HepG2 (cell line): ENCODE data around the gene RPS6KL1. TPM values are rescaled to one million over a fixed set of nuclear protein-coding genes. Genes with fewer than 3 reads are reported as not detected.

Source experiments
- ATAC-seq: fragments of 200-7000 bp; cut with Tn5 transposase; 3 replicates; pipeline ENCODE4 v1.9.1; 2020; ENCODE audit warnings: mild to moderate bottlenecking, moderate library complexity
- BruUV-seq: library from RNA; stranded (reverse); fragments of 400-500 nt; replicated peaks from 2 replicates; lab custom pipeline; 2021; lab: Mats Ljungman, UMichigan
- CTCF ChIA-PET: fragments of 300-600 bp; formaldehyde crosslinking; extraction: SDS; loops from one replicate; lab custom pipeline; 2021; ENCODE audit warnings: low total read pairs, inconsistent platforms, low intra/inter-chr PET ratio; lab: Yijun Ruan, JAX
- POLR2A ChIA-PET: fragments of 350-600 bp; sonication (Branson Sonifier 250); formaldehyde crosslinking; loops from one replicate; lab custom pipeline; 2020; ENCODE audit warnings: antibody characterized with exemption, inconsistent platforms; lab: Yijun Ruan, JAX
- DNase-seq: peaks from one replicate; pipeline ENCODE4 v3.0.0-alpha.2; 2015; ENCODE audit warnings: low spot score
- FAIRE-seq: peaks from 3 replicates; lab custom pipeline; 2011; peaks lifted over from hg19 to GRCh38; lab: Jason Lieb, UNC
- H2AFZ ChIP-seq: one replicate; pipeline ENCODE4 v1.6.1; 2011; ENCODE audit warnings: low read length, inconsistent platforms
- H3K27ac ChIP-seq: fragments of 300-600 bp; 3 replicates; pipeline ENCODE4 v1.8.0; 2011; ENCODE audit warnings: mixed run types, mild to moderate bottlenecking, mixed read lengths, low read length, inconsistent platforms; ENCODE audit not compliant: insufficient read depth; ENCODE audit errors: extremely low read length
- H3K27me3 ChIP-seq, 2 experiments: fragments of 200-600 bp in 1 of 2; 2 replicates in 1 of 2; 3 replicates in 1 of 2; pipeline versions ENCODE4 v1.6.0 to v1.8.0; 2011; ENCODE audit warnings: low read length in 2 of 2, mild to moderate bottlenecking in 2 of 2, moderate library complexity in 2 of 2, inconsistent platforms in 1 of 2; ENCODE audit not compliant: insufficient read depth in 2 of 2, control insufficient read depth in 1 of 2
- H3K36me3 ChIP-seq, 2 experiments: fragments of 200-600 bp in 1 of 2; replicated peaks in 1 of 2; 2 replicates in 1 of 2; 3 replicates in 1 of 2; pipeline versions ENCODE4 v1.5.1 to v1.8.0; 2011; ENCODE audit warnings: low read length in 2 of 2, inconsistent platforms in 1 of 2; ENCODE audit not compliant: insufficient read depth in 2 of 2, control insufficient read depth in 1 of 2
- H3K4me1 ChIP-seq: 2 replicates; pipeline ENCODE4 v1.5.1; 2012; ENCODE audit warnings: low read length, inconsistent platforms; ENCODE audit not compliant: insufficient read depth
- H3K4me2 ChIP-seq: 2 replicates; pipeline ENCODE4 v1.6.0; 2011; ENCODE audit warnings: low read depth, low read length, inconsistent platforms
- H3K4me3 ChIP-seq, 3 experiments: fragments of 200-600 bp in 1 of 3; sonication (generic), shearing (Covaris generic) in 1 of 3; replicated peaks in 1 of 3; 2 replicates each; pipeline ENCODE4 v1.5.1; 2011 to 2016; ENCODE audit warnings: low read length in 3 of 3, inconsistent platforms in 2 of 3, low read depth in 2 of 3, mild to moderate bottlenecking in 2 of 3, control low read depth in 1 of 3, mixed read lengths in 1 of 3; ENCODE audit not compliant: insufficient read depth in 1 of 3
- H3K79me2 ChIP-seq: one replicate; pipeline ENCODE4 v1.6.1; 2011; ENCODE audit warnings: low read length, inconsistent platforms; ENCODE audit not compliant: insufficient read depth
- H3K9ac ChIP-seq: 2 replicates; pipeline ENCODE4 v1.6.0; 2011; ENCODE audit warnings: mild to moderate bottlenecking, low read depth, low read length, inconsistent platforms; ENCODE audit not compliant: insufficient read depth
- H3K9me3 ChIP-seq: 2 replicates; pipeline ENCODE4 v1.5.1; 2012; ENCODE audit warnings: mild to moderate bottlenecking, low read length
- H4K20me1 ChIP-seq: 2 replicates; pipeline ENCODE4 v1.6.0; 2011; ENCODE audit warnings: inconsistent platforms, mild to moderate bottlenecking, low read length, moderate library complexity; ENCODE audit not compliant: insufficient read depth
- MYPOP ChIP-seq: sonication (generic); formaldehyde crosslinking; IDR thresholded peaks from 2 replicates; pipeline ENCODE4 v1.8.1; 2023; ENCODE audit warnings: mild to moderate bottlenecking, moderate library complexity, missing genetic modification reagents
- ZNF761 ChIP-seq: sonication (generic); formaldehyde crosslinking; conservative IDR thresholded peaks from 2 replicates; pipeline ENCODE4 v1.4.0; 2020; ENCODE audit warnings: mild to moderate bottlenecking, missing genetic modification reagents
- WGBS: methylation state at CpG from one replicate; pipeline ENCODE4 v1.1.6; 2017; ENCODE audit warnings: low lambda C conversion rate; 5-methylcytosine and 5-hydroxymethylcytosine counted together
- in situ Hi-C: cut with HindIII; loops from 2 replicates; pipeline ENCODE4 v1.10.0; 2017; ENCODE audit warnings: low pct_unique_long_range_greater_than_20kb; ENCODE audit not compliant: extremely low pct_ligation_motif_present
- intact Hi-C: fragments of 100-400 bp; cut with micrococcal nuclease; formaldehyde crosslinking; loops from one replicate; pipeline ENCODE4 v1.10.0; 2022; ENCODE audit not compliant: unreplicated experiment
- polyA plus RNA-seq, 8 experiments: library from polyadenylated mRNA; depleted of rRNA in 3 of 8; stranded (reverse) in 7 of 8; unstranded in 1 of 8; fragments of >200 nt; fragmentation: Illumina TruSeq in 4 of 8; extraction: Trizol in 4 of 8; gene quantifications; 2 replicates each; pipeline versions ENCODE4 v1.2.1 to v1.2.3, GENCODE V29; 2011 to 2016; ENCODE audit warnings: low read depth in 4 of 8, missing spikeins in 1 of 8, mixed read lengths in 1 of 8; ENCODE audit not compliant: insufficient read depth in 1 of 8
- total RNA-seq, 5 experiments: library from RNA; depleted of rRNA; stranded (reverse); fragments of >200 nt; fragmentation: Illumina TruSeq; extraction: Trizol; gene quantifications; 2 replicates each; pipeline ENCODE4 v1.2.3, GENCODE V29; 2016; ENCODE audit warnings: low read depth in 1 of 5
- TF ChIP-seq, protein P1 (sequence below): sonication (generic); formaldehyde crosslinking; IDR thresholded peaks from 2 replicates; pipeline ENCODE4 v1.8.1; 2022; ENCODE audit warnings: low read depth, mild to moderate bottlenecking, missing genetic modification reagents

Gene RPS6KL1
- total and polyA plus RNA-seq, 2 of the 13 experiments (the other 11 are each of a cell fraction or from before 2014, with no cell fraction given): 6.5 to 11.5 TPM

DNA sequence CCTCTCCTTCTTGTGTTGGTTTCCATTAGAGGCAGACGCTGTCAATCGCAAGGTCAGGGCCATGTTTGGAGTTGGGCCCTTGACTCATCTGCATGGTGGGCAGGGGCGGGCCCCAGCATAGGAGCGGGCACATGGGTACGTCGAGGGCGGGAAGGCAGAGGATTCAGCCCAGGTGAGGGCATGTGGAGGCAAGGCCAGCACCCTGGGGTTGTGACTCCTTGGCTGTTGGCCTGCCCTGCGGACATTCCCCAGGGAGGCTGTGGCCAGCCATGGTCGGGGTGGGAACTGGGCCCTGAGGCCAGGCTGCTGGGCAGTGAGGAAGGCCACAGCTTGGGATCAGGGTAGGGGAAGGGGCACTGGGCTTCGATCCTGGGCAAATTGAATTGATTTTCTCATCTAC is 10.3 kb downstream of the RPS6KL1 start:
- peaks cover 11% of the 10 kb centered on the region; the same call in 1 of the 2 replicates for H3K4me1 ChIP-seq
- H3K27ac ChIP-seq: no peak overlapping the region
- CTCF ChIA-PET: interaction anchor here (1.0 to 4.1 kb wide), 2 partner anchors 173 to 175 kb away, joined by 3 to 44 read pairs; no protein-coding TSS in a partner anchor
- POLR2A ChIA-PET: no interaction called here
- WGBS: 91% methylated on average over 9 of the region's 10 CpGs
- no peaks in the 10 kb centered on the region for H3K27me3 ChIP-seq
- FAIRE-seq (no peak), DNase-seq (no peak)
- no peaks in the 10 kb centered on the region for H3K79me2 ChIP-seq
- no peak overlapping the region for H3K4me2 ChIP-seq
- no peak overlapping the region for H3K4me3 ChIP-seq
- TF ChIP-seq MYPOP (CRISPR knock-in tag): no peak
- TF ChIP-seq, protein P1, sequence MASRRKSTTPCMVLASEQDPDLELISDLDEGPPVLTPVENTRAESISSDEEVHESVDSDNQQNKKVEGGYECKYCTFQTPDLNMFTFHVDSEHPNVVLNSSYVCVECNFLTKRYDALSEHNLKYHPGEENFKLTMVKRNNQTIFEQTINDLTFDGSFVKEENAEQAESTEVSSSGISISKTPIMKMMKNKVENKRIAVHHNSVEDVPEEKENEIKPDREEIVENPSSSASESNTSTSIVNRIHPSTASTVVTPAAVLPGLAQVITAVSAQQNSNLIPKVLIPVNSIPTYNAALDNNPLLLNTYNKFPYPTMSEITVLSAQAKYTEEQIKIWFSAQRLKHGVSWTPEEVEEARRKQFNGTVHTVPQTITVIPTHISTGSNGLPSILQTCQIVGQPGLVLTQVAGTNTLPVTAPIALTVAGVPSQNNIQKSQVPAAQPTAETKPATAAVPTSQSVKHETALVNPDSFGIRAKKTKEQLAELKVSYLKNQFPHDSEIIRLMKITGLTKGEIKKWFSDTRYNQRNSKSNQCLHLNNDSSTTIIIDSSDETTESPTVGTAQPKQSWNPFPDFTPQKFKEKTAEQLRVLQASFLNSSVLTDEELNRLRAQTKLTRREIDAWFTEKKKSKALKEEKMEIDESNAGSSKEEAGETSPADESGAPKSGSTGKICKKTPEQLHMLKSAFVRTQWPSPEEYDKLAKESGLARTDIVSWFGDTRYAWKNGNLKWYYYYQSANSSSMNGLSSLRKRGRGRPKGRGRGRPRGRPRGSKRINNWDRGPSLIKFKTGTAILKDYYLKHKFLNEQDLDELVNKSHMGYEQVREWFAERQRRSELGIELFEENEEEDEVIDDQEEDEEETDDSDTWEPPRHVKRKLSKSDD (CRISPR knock-in tag): no peak
- no peak for TF ChIP-seq ZNF761 (CRISPR knock-in tag)
- TF ChIP-seq, all 625 proteins: peak for 0
- no TSS peak for BruUV-seq
- no peaks in the 10 kb centered on the region for H3K9me3 ChIP-seq
- no peak overlapping the region for H3K9ac ChIP-seq
- H4K20me1 ChIP-seq: no peaks in the 10 kb centered on the region
- no peaks in the 10 kb centered on the region for H3K36me3 ChIP-seq
- intact Hi-C loops (no loop called here), in situ Hi-C loops (loop anchor here (5.0 kb wide), 1 partner anchor 180 kb away; no protein-coding TSS in a partner anchor)
- H2AFZ ChIP-seq: no peak overlapping the region
- no peak for ATAC-seq
